IPS DF 6.9 (cell line): ENCODE data around the gene MFAP5.
A peak's percentile ranks its signal among the peaks of the same experiment; 100 is the strongest.
"Not testable (repeated sequence)": the region's sequence is repeated elsewhere in the genome, so short reads cannot be mapped to it uniquely, and the experiment has no call there.

Source experiments
- DNase-seq: peaks from one replicate; pipeline ENCODE4 v3.0.0-alpha.2; 2013; ENCODE audit warnings: low read depth, low spot score
- H3K27ac ChIP-seq: one replicate; pipeline ENCODE4 v1.5.1; 2013; ENCODE audit warnings: low read length, control low read depth
- H3K27me3 ChIP-seq: 2 replicates; pipeline ENCODE4 v1.6.1; 2013; ENCODE audit warnings: mild to moderate bottlenecking, low read length; ENCODE audit not compliant: control insufficient read depth, insufficient read depth
- H3K36me3 ChIP-seq: 2 replicates; pipeline ENCODE4 v1.6.1; 2013; ENCODE audit warnings: low read length; ENCODE audit not compliant: control insufficient read depth, insufficient read depth
- H3K4me1 ChIP-seq: 2 replicates; pipeline ENCODE4 v1.6.1; 2013; ENCODE audit warnings: low read length; ENCODE audit not compliant: control insufficient read depth, insufficient read depth
- H3K4me3 ChIP-seq: 2 replicates; pipeline ENCODE4 v1.5.1; 2013; ENCODE audit warnings: mild to moderate bottlenecking, low read length
- H3K9me3 ChIP-seq: 2 replicates; pipeline ENCODE4 v1.6.1; 2013; ENCODE audit warnings: low read length, inconsistent platforms; ENCODE audit not compliant: control insufficient read depth, insufficient read depth
- WGBS: extraction: QIAGEN DNeasy Blood & Tissue Kit; methylation state at CpG from one replicate; pipeline ENCODE4 v1.1.7; 2013; ENCODE audit warnings: mixed read lengths, missing lambda C conversion rate; ENCODE audit not compliant: insufficient read length, insufficient coverage; 5-methylcytosine and 5-hydroxymethylcytosine counted together

The MFAP5 gene

GRCh38 chr12:8635342-8636006, 27.2 kb downstream of the MFAP5 start:
- DNase-seq, H3K4me3 ChIP-seq, H3K27me3 ChIP-seq: not testable (repeated sequence)

GRCh38 chr12:8630131-8630530, 32.5 kb downstream of the MFAP5 start:
- no peak overlapping the region for H3K4me3 ChIP-seq
- WGBS = no CpG with 5 or more reads among the region's 4 CpGs
- no peak for DNase-seq

More at GRCh38 chr12:8635342-8636006, 27.2 kb downstream of the MFAP5 start:
- WGBS = no CpG with 5 or more reads among the region's 9 CpGs
- not testable (repeated sequence) for H3K27ac ChIP-seq, H3K36me3 ChIP-seq, H3K4me1 ChIP-seq, H3K9me3 ChIP-seq

GRCh38 chr12:8629486-8630033, 33.1 kb downstream of the MFAP5 start:
- Histone ChIP-seq H3K4me3 (no peak overlapping the region), H3K4me1 (no peaks in the 10 kb centered on the region), H3K27ac (no peak overlapping the region), H3K27me3 (no peaks in the 10 kb centered on the region), H3K36me3 (no peaks in the 10 kb centered on the region), H3K9me3 (no peaks in the 10 kb centered on the region)
- DNase-seq = no peak
- no CpG with 5 or more reads among the region's 3 CpGs for WGBS

More at GRCh38 chr12:8630131-8630530, 32.5 kb downstream of the MFAP5 start:
- Histone ChIP-seq H3K36me3 (no peaks in the 10 kb centered on the region), H3K27me3 (no peaks in the 10 kb centered on the region), H3K4me1 (no peaks in the 10 kb centered on the region), H3K9me3 (no peaks in the 10 kb centered on the region), H3K27ac (no peak overlapping the region)

GRCh38 chr12:8628731-8629130, 33.9 kb downstream of the MFAP5 start:
- H3K9me3 ChIP-seq = no peaks in the 10 kb centered on the region
- no CpG with 5 or more reads among the region's 3 CpGs for WGBS
- no peak overlapping the region for H3K4me3 ChIP-seq
- H3K27ac ChIP-seq = no peak overlapping the region
- H3K27me3 ChIP-seq = no peaks in the 10 kb centered on the region
- no peaks in the 10 kb centered on the region for H3K36me3 ChIP-seq
- no peak for DNase-seq
- no peaks in the 10 kb centered on the region for H3K4me1 ChIP-seq

GRCh38 chr12:8624750-8625149, 37.9 kb downstream of the MFAP5 start:
- H3K4me1 ChIP-seq = not testable (repeated sequence)
- no CpG with 5 or more reads among the region's 26 CpGs for WGBS

GRCh38 chr12:8622646-8623045, 40.0 kb downstream of the MFAP5 start:
- H3K4me3 ChIP-seq = no peak overlapping the region
- DNase-seq = no peak
- no peak overlapping the region for H3K27ac ChIP-seq
- WGBS = no CpG with 5 or more reads among the region's 4 CpGs
- H3K4me1 ChIP-seq = no peaks in the 10 kb centered on the region
- no peaks in the 10 kb centered on the region for H3K9me3 ChIP-seq
- H3K27me3 ChIP-seq = no peaks in the 10 kb centered on the region
- H3K36me3 ChIP-seq = no peaks in the 10 kb centered on the region

More at GRCh38 chr12:8624750-8625149, 37.9 kb downstream of the MFAP5 start:
- H3K4me3 ChIP-seq, H3K36me3 ChIP-seq, H3K27me3 ChIP-seq, DNase-seq, H3K27ac ChIP-seq, H3K9me3 ChIP-seq: not testable (repeated sequence)

GRCh38 chr12:8615206-8615605, 47.4 kb downstream of the MFAP5 start:
- H3K36me3 ChIP-seq = no peaks in the 10 kb centered on the region
- no CpG with 5 or more reads among the region's 6 CpGs for WGBS
- no peaks in the 10 kb centered on the region for H3K4me1 ChIP-seq
- no peak overlapping the region for H3K4me3 ChIP-seq
- H3K27me3 ChIP-seq = no peaks in the 10 kb centered on the region
- no peaks in the 10 kb centered on the region for H3K9me3 ChIP-seq
- no peak for DNase-seq
- no peak overlapping the region for H3K27ac ChIP-seq

- WGBS = no CpG with 5 or more reads among the region's 1 CpG
- not testable (repeated sequence) for H3K36me3 ChIP-seq, H3K4me3 ChIP-seq, H3K9me3 ChIP-seq, DNase-seq, H3K4me1 ChIP-seq, H3K27me3 ChIP-seq, H3K27ac ChIP-seq
Observed at GRCh38 chr12:8613881-8614280, 48.7 kb downstream of the MFAP5 start.

- no peaks in the 10 kb centered on the region for H3K27me3 ChIP-seq
- H3K4me3 ChIP-seq = no peak within 1 kb of the TSS
Observed at GRCh38 chr12:8612629-8613028, 50.0 kb downstream of the MFAP5 start, which contains the start of gene AICDA. Gene AICDA, minus strand, starts transcription at chr12:8612859. Its CDS starts 92 bp downstream, at chr12:8612767.

GRCh38 chr12:8609061-8609570, 53.5 kb downstream of the MFAP5 start:
- Histone ChIP-seq H3K9me3 (no peaks in the 10 kb centered on the region), H3K4me3 (no peak overlapping the region), H3K4me1 (0 out of 2 replicates have a peak, but pooled peaks cover 1% of the 10 kb centered on the region), H3K27me3 (no peaks in the 10 kb centered on the region), H3K36me3 (no peaks in the 10 kb centered on the region), H3K27ac (no peak overlapping the region)
- DNase-seq = peak; percentile 45
- WGBS = no CpG with 5 or more reads among the region's 5 CpGs

More at GRCh38 chr12:8612629-8613028, 50.0 kb downstream of the MFAP5 start, which contains the start of gene AICDA:
- Histone ChIP-seq H3K9me3 (no peaks in the 10 kb centered on the region), H3K27ac (no peak within 1 kb of the TSS), H3K36me3 (no peaks in the 10 kb centered on the region), H3K4me1 (no peaks in the 10 kb centered on the region)
- no peak for DNase-seq
- WGBS = no CpG with 5 or more reads among the region's 2 CpGs
